Left ventricle myocardium inferior (tissue), 1 donor: Measurements from ENCODE around the gene SETDB2. TPM values are rescaled to one million over a fixed set of nuclear protein-coding genes. Genes with fewer than 3 reads are reported as not detected.

ENCODE experiments used
- DNase-seq: peaks from one replicate; pipeline ENCODE4 v3.0.0-alpha.2; 2020
- H3K27ac ChIP-seq: fragments of 200-600 bp; replicated peaks from 2 replicates; pipeline ENCODE4 v1.8.0; 2021
- H3K27me3 ChIP-seq: fragments of 200-600 bp; 2 replicates; pipeline ENCODE4 v1.8.0; 2021; ENCODE audit warnings: low read depth
- H3K36me3 ChIP-seq: fragments of 200-600 bp; 2 replicates; pipeline ENCODE4 v1.8.0; 2021
- H3K4me1 ChIP-seq: fragments of 200-600 bp; 2 replicates; pipeline ENCODE4 v1.8.0; 2021
- H3K4me3 ChIP-seq: fragments of 200-600 bp; 2 replicates; pipeline ENCODE4 v1.8.0; 2021; ENCODE audit warnings: mild to moderate bottlenecking, moderate library complexity
- H3K9me3 ChIP-seq: fragments of 200-600 bp; replicated peaks from 2 replicates; pipeline ENCODE4 v1.8.0; 2021
- CTCF ChIP-seq: fragments of 200-600 bp; IDR thresholded peaks from 2 replicates; pipeline ENCODE4 v1.8.0; 2021; ENCODE audit warnings: antibody characterized with exemption, mild to moderate bottlenecking, borderline replicate concordance
- intact Hi-C: fragments of 100-400 bp; cut with micrococcal nuclease; formaldehyde crosslinking; loops from one replicate; pipeline ENCODE4 v1.11.0; 2022
- total RNA-seq: library from RNA; stranded (reverse); fragmentation: NEBNext Ultra II Directional; extraction: Animal tissue kit (Norgen Biotek cat#: 25700); gene quantifications from one replicate; pipeline ENCODE4 v1.2.1, GENCODE V29; 2021
- donor health status: DM: no; HTN: yes; CAD: no; lungs with severe emphysema.

SETDB2 gene
- total RNA-seq, 1 donor from 2014 or later, result 17.8 TPM

DNA sequence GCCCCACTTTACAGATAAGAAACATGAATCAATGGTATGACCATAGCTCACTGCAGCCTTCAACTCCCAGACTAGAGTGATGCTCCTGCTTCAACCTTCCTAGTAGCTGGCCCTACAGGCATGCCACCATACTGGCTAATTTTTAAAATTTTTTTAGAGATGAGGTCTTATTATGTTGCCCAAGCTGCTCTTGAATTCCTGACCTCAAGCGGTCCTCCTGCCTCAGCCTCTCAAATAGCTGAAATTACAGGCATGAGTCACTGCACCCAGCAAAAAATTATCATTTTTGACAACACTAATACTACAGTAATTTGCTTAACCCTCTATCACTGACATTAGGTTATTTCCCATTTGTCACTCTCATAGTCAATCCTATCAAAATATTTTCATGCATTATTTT is 15.0 kb upstream of the SETDB2 start:
- H3K36me3 ChIP-seq, result peaks cover 32% of the 10 kb centered on the region
- no peaks in the 10 kb centered on the region for H3K9me3 ChIP-seq
- H3K27me3 ChIP-seq, result no peaks in the 10 kb centered on the region
- intact Hi-C loops, result no loop called here
- no peak for TF ChIP-seq CTCF
- no peak for DNase-seq
- H3K27ac ChIP-seq, result no peak overlapping the region
- no peak overlapping the region for H3K4me3 ChIP-seq
- no peaks in the 10 kb centered on the region for H3K4me1 ChIP-seq

DNA sequence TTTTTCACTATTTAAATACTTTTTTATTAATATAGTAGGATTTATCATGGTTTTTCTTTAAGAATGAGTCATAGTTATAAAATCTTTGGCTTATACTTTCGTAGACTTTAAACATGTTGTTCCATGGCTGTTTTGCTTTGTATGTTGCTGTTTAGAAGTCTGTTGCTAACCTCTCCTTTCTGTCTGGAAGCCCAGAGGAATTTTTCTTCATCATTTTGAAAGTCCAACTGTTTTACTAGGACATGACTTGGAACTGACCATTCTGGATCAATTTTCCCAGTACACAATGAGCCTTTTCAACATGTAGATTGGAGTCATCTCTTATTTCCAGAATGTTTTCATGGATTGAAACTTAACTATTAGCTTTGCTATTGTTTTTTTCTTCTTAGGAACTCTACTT is 8.1 kb upstream of the SETDB2 start:
- H3K4me3 ChIP-seq, result no peak overlapping the region
- H3K4me1 ChIP-seq, result no peaks in the 10 kb centered on the region
- TF ChIP-seq CTCF, result no peak
- H3K36me3 ChIP-seq, result peaks cover 19% of the 10 kb centered on the region
- DNase-seq, result no peak
- peak overlapping the region; percentile 29 for H3K27ac ChIP-seq
- no peaks in the 10 kb centered on the region for H3K27me3 ChIP-seq
- no peaks in the 10 kb centered on the region for H3K9me3 ChIP-seq
- intact Hi-C loops, result loop anchor here (10.0 kb wide), 1 partner anchor 131 kb away; no protein-coding TSS in a partner anchor

GRCh38 chr13:49436890-49437289 is 7.2 kb upstream of the SETDB2 start:
- peak; percentile 31 for TF ChIP-seq CTCF
- no peaks in the 10 kb centered on the region for H3K9me3 ChIP-seq
- intact Hi-C loops, result loop anchor here (10.0 kb wide), 1 partner anchor 132 kb away; no protein-coding TSS in a partner anchor
- no peaks in the 10 kb centered on the region for H3K27me3 ChIP-seq
- peak; percentile 25 for DNase-seq
- H3K4me1 ChIP-seq, result no peaks in the 10 kb centered on the region
- peak overlapping the region; percentile 29 for H3K27ac ChIP-seq
- H3K4me3 ChIP-seq, result no peak overlapping the region
- peaks cover 19% of the 10 kb centered on the region for H3K36me3 ChIP-seq

DNA sequence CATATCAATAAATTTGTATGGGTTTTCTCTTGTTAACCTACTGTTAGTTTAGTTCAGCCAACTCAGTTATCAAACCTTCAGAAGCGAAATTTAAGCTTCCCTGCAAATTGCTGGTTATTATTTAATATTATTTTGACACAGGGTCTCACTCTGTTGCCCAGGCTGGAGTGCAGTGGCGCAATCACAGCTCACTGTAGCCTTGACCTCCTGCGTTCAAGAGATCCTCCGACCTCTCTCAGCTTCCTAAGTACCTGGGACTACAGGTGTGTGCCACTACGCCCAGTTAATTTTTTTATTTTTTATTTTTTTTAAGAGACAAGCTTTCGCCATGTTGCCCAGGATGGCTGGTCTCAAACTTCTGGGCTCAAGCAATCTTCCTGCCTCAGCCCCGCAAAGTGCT is 6.4 kb upstream of the SETDB2 start:
- no peak for DNase-seq
- no peak overlapping the region for H3K27ac ChIP-seq
- peaks cover under 1% of the 10 kb centered on the region for H3K4me1 ChIP-seq
- no peaks in the 10 kb centered on the region for H3K9me3 ChIP-seq
- intact Hi-C loops, result loop anchor here (10.0 kb wide), 1 partner anchor 133 kb away; no protein-coding TSS in a partner anchor
- no peaks in the 10 kb centered on the region for H3K27me3 ChIP-seq
- TF ChIP-seq CTCF, result no peak
- H3K4me3 ChIP-seq, result no peak overlapping the region
- peaks cover 11% of the 10 kb centered on the region for H3K36me3 ChIP-seq

DNA sequence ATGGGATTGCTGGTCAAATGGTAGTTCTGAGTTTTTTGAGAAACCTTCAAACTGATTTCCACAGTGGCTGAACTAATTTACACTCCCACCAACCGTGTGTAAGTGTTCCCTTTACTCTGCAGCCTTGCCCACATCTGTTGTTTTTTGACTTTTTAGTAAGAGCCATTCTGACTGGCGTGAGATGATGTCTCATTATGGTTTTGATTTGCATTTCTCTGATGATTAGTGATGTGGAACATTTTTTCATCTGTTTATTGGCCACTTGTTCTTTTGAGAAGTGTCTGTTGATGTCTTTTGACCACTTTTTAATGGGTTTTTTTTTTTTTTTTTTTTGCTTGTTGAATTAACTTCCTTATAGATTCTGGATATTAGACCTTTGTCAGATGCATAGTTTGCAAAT is 4.5 kb upstream of the SETDB2 start:
- no peak for TF ChIP-seq CTCF
- Histone ChIP-seq H3K4me1 (peaks cover 14% of the 10 kb centered on the region), H3K4me3 (no peak overlapping the region), H3K27me3 (no peaks in the 10 kb centered on the region), H3K27ac (no peak overlapping the region), H3K9me3 (no peaks in the 10 kb centered on the region), H3K36me3 (no peaks in the 10 kb centered on the region)
- no peak for DNase-seq
- intact Hi-C loops, result loop anchor here (10.0 kb wide), 1 partner anchor 135 kb away; no protein-coding TSS in a partner anchor
